Measurements from ENCODE around the gene DNAI4.
"Not testable (repeated sequence)": the region's sequence is repeated elsewhere in the genome, so short reads cannot be mapped to it uniquely, and the experiment has no call there.

- TF ChIP-seq, protein P1, sequence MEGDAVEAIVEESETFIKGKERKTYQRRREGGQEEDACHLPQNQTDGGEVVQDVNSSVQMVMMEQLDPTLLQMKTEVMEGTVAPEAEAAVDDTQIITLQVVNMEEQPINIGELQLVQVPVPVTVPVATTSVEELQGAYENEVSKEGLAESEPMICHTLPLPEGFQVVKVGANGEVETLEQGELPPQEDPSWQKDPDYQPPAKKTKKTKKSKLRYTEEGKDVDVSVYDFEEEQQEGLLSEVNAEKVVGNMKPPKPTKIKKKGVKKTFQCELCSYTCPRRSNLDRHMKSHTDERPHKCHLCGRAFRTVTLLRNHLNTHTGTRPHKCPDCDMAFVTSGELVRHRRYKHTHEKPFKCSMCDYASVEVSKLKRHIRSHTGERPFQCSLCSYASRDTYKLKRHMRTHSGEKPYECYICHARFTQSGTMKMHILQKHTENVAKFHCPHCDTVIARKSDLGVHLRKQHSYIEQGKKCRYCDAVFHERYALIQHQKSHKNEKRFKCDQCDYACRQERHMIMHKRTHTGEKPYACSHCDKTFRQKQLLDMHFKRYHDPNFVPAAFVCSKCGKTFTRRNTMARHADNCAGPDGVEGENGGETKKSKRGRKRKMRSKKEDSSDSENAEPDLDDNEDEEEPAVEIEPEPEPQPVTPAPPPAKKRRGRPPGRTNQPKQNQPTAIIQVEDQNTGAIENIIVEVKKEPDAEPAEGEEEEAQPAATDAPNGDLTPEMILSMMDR (IDR thresholded peaks at IDR 0.05), result not testable (repeated sequence)
- TF ChIP-seq POLR2A (IDR thresholded peaks at IDR 0.05); POLR2AphosphoS5 (IDR thresholded peaks at IDR 0.05; ENCODE audit: insufficient read depth in 1 of 2, low read depth in 1 of 2): not testable (repeated sequence)
Observed at GRCh38 chr1:66966188-66966873, 41.7 kb upstream of the DNAI4 start.
